ENCODE results near the gene DAAM2.

DNA sequence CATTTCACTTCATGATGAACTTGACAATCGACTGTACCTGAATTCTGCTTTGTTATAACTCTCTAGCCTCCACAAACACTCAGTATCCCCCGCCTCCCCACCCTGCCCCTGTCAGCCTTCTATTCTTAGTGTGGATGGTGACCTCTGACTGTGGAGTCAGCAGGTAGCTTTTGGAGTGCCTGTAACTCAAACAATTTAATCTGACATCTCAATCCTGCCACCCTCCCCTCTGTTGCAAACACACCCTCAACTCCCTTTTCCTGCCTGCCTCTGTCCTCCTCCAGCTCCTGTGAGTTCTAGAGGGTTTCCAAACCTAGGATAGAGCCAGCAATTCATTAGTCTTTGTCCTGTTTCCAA is 20.3 kb downstream of the DAAM2 start:
- TF ChIP-seq EZH2 (IDR thresholded peaks at IDR 0.05; ENCODE audit: insufficient read depth, poor library complexity, severe bottlenecking) (no peak), EZH2phosphoT487 (IDR thresholded peaks at IDR 0.05; ENCODE audit: insufficient read depth, low read depth) (no peak)

Measured in GM23248 (cell line).